H9 (cell line): ENCODE measurements around the gene LETM1. TPM values are rescaled to one million over a fixed set of nuclear protein-coding genes. Genes with fewer than 3 reads are reported as not detected.

Experiments used
- DNase-seq: peaks from one replicate; pipeline ENCODE4 v3.0.0-alpha.2; 2017
- H2AFZ ChIP-seq: one replicate; pipeline ENCODE4 v1.6.1; 2013; ENCODE audit warnings: mild to moderate bottlenecking, low read length, control low read depth, moderate library complexity
- H2AK5ac ChIP-seq: 2 replicates; pipeline ENCODE4 v1.6.1; 2013; ENCODE audit warnings: low read length, control low read depth, mixed read lengths; ENCODE audit not compliant: insufficient read length
- H2BK120ac ChIP-seq: one replicate; pipeline ENCODE4 v1.6.1; 2013; ENCODE audit warnings: low read depth, mild to moderate bottlenecking, low read length, control low read depth, inconsistent platforms; ENCODE audit not compliant: poor library complexity, severe bottlenecking
- H2BK12ac ChIP-seq: 2 replicates; pipeline ENCODE4 v1.6.1; 2013; ENCODE audit warnings: low read length, control low read depth, mixed read lengths, low read depth; ENCODE audit not compliant: insufficient read length
- H2BK15ac ChIP-seq: 2 replicates; pipeline ENCODE4 v1.6.1; 2013; ENCODE audit warnings: low read depth, low read length, control low read depth
- H2BK20ac ChIP-seq: one replicate; pipeline ENCODE4 v1.6.1; 2013; ENCODE audit warnings: low read depth, mild to moderate bottlenecking, low read length, control low read depth, inconsistent platforms; ENCODE audit not compliant: poor library complexity, severe bottlenecking
- H2BK5ac ChIP-seq: 2 replicates; pipeline ENCODE4 v1.6.1; 2013; ENCODE audit warnings: low read length, control low read depth, mixed read lengths; ENCODE audit not compliant: insufficient read length
- H3K14ac ChIP-seq: 2 replicates; pipeline ENCODE4 v1.6.1; 2013; ENCODE audit warnings: low read length, control low read depth; ENCODE audit not compliant: insufficient read depth
- H3K18ac ChIP-seq: 2 replicates; pipeline ENCODE4 v1.6.1; 2013; ENCODE audit warnings: low read depth, mild to moderate bottlenecking, mixed read lengths, low read length, control low read depth; ENCODE audit not compliant: insufficient read length
- H3K23ac ChIP-seq: 2 replicates; pipeline ENCODE4 v1.6.1; 2013; ENCODE audit warnings: low read length, control low read depth, mixed read lengths, low read depth; ENCODE audit not compliant: insufficient read length
- H3K23me2 ChIP-seq: 2 replicates; pipeline ENCODE4 v1.6.1; 2013; ENCODE audit warnings: low read depth, mild to moderate bottlenecking, mixed read lengths, low read length, control low read depth; ENCODE audit not compliant: insufficient read length, poor library complexity, severe bottlenecking
- H3K27ac ChIP-seq: 2 replicates; pipeline ENCODE4 v1.5.1; 2013; ENCODE audit warnings: low read length, control low read depth, mixed read lengths, low read depth; ENCODE audit not compliant: insufficient read length
- H3K27me3 ChIP-seq: 2 replicates; pipeline ENCODE4 v1.6.1; 2013; ENCODE audit warnings: low read length, control low read depth, inconsistent platforms; ENCODE audit not compliant: insufficient read depth
- H3K4ac ChIP-seq: 2 replicates; pipeline ENCODE4 v1.6.1; 2013; ENCODE audit warnings: low read depth, mild to moderate bottlenecking, control low read depth, inconsistent platforms, low read length, moderate library complexity
- H3K4me1 ChIP-seq: 2 replicates; pipeline ENCODE4 v1.6.1; 2013; ENCODE audit warnings: low read length, control low read depth, inconsistent platforms; ENCODE audit not compliant: insufficient read depth
- H3K4me2 ChIP-seq: 2 replicates; pipeline ENCODE4 v1.6.1; 2013; ENCODE audit warnings: low read length, control low read depth, mixed read lengths; ENCODE audit not compliant: insufficient read length, insufficient read depth
- H3K56ac ChIP-seq: 2 replicates; pipeline ENCODE4 v1.6.1; 2013; ENCODE audit warnings: low read depth, mild to moderate bottlenecking, mixed read lengths, low read length, control low read depth; ENCODE audit not compliant: insufficient read length
- H3K79me1 ChIP-seq: 2 replicates; pipeline ENCODE4 v1.6.1; 2013; ENCODE audit warnings: low read depth, mild to moderate bottlenecking, moderate library complexity, low read length, control low read depth, inconsistent platforms; ENCODE audit not compliant: insufficient read depth, poor library complexity, severe bottlenecking
- H3K79me2 ChIP-seq: 2 replicates; pipeline ENCODE4 v1.6.1; 2013; ENCODE audit warnings: low read length, control low read depth, inconsistent platforms; ENCODE audit not compliant: insufficient read depth
- H3K9ac ChIP-seq: 2 replicates; pipeline ENCODE4 v1.6.1; 2013; ENCODE audit warnings: low read length, control low read depth, mixed read lengths; ENCODE audit not compliant: insufficient read length; ENCODE audit errors: extremely low read depth
- H3K9me3 ChIP-seq: one replicate; pipeline ENCODE4 v1.6.1; 2013; ENCODE audit warnings: low read depth, low read length, inconsistent platforms; ENCODE audit not compliant: control insufficient read depth
- H3T11ph ChIP-seq: one replicate; pipeline ENCODE4 v1.6.1; 2013; ENCODE audit warnings: mild to moderate bottlenecking, low read length, control low read depth, inconsistent platforms
- H4K20me1 ChIP-seq: one replicate; pipeline ENCODE4 v1.6.1; 2013; ENCODE audit not compliant: control insufficient read depth, insufficient read length, insufficient read depth
- H4K5ac ChIP-seq: 2 replicates; pipeline ENCODE4 v1.6.1; 2013; ENCODE audit warnings: low read depth, mild to moderate bottlenecking, mixed read lengths, low read length, control low read depth; ENCODE audit not compliant: insufficient read length
- H4K8ac ChIP-seq: replicated peaks from 2 replicates; pipeline ENCODE4 v1.6.1; 2013; ENCODE audit warnings: low read length, control low read depth, mixed read lengths, low read depth; ENCODE audit not compliant: insufficient read length
- H4K91ac ChIP-seq: 2 replicates; pipeline ENCODE4 v1.6.1; 2013; ENCODE audit warnings: low read depth, mild to moderate bottlenecking, moderate library complexity, mixed read lengths, low read length, control low read depth; ENCODE audit not compliant: insufficient read length
- H3K27ac Mint-ChIP-seq, 3 experiments: 2 replicates in 2 of 3; 3 replicates in 1 of 3; pipeline ENCODE4 v1.8.0; 2020 to 2021; ENCODE audit warnings: mixed read lengths in 3 of 3, mild to moderate bottlenecking in 1 of 3, moderate library complexity in 1 of 3
- H3K27me3 Mint-ChIP-seq: 2 replicates; pipeline ENCODE4 v1.8.0; 2021; ENCODE audit warnings: low read depth, mild to moderate bottlenecking, moderate library complexity, mixed read lengths
- H3K36me3 Mint-ChIP-seq, 3 experiments: 2 replicates in 2 of 3; 3 replicates in 1 of 3; pipeline ENCODE4 v1.8.0; 2020 to 2021; ENCODE audit warnings: low read depth in 3 of 3, mixed read lengths in 3 of 3; ENCODE audit not compliant: insufficient read depth in 1 of 3
- H3K4me1 Mint-ChIP-seq, 2 experiments: 2 replicates each; pipeline ENCODE4 v1.8.0; 2020; ENCODE audit warnings: mixed read lengths in 2 of 2
- H3K4me3 Mint-ChIP-seq, 2 experiments: 2 replicates in 1 of 2; 3 replicates in 1 of 2; pipeline ENCODE4 v1.8.0; 2020 to 2021; ENCODE audit warnings: mild to moderate bottlenecking in 2 of 2, mixed read lengths in 2 of 2, moderate library complexity in 1 of 2
- H3K9me3 Mint-ChIP-seq, 2 experiments: 2 replicates in 1 of 2; 3 replicates in 1 of 2; pipeline ENCODE4 v1.8.0; 2020; ENCODE audit warnings: mild to moderate bottlenecking in 2 of 2, mixed read lengths in 2 of 2, moderate library complexity in 1 of 2
- WGBS: extraction: QIAGEN DNeasy Blood & Tissue Kit; methylation state at CpG from one replicate; pipeline ENCODE4 v1.1.7; 2013; ENCODE audit warnings: missing lambda C conversion rate, low lambda C conversion rate, mixed read lengths; ENCODE audit not compliant: insufficient read length; ENCODE audit errors: extremely low coverage; 5-methylcytosine and 5-hydroxymethylcytosine counted together
- total RNA-seq: library from RNA; stranded (reverse); gene quantifications from 2 replicates; pipeline ENCODE4 v1.2.1, GENCODE V29; 2021
- TF ChIP-seq, protein P1 (sequence below): fragments of 200-600 bp; sonication (generic); conservative IDR thresholded peaks from 3 replicates; pipeline ENCODE4 v1.8.0; 2021; ENCODE audit warnings: antibody characterized with exemption, mild to moderate bottlenecking

The LETM1 gene
- total RNA-seq, 1 experiment from 2014 or later: 43.4 TPM

GRCh38 chr4:1765409-1766072, 90.4 kb downstream of the LETM1 start:
- no peak overlapping the region for H3K9ac ChIP-seq
- H4K8ac ChIP-seq: no peak overlapping the region
- no peaks in the 10 kb centered on the region for H3K9me3 Mint-ChIP-seq
- no peak for DNase-seq
- no peak overlapping the region for H2AFZ ChIP-seq
- WGBS: no CpG with 5 or more reads among the region's 10 CpGs
- peaks cover 13 to 25% of the 10 kb centered on the region in 2 experiments for H3K4me1 Mint-ChIP-seq
- H3K4me1 ChIP-seq: no peaks in the 10 kb centered on the region; the same call in 1 of the 2 replicates
- no peak overlapping the region for H3K4ac ChIP-seq
- H4K91ac ChIP-seq: no peak overlapping the region
- H3K4me3 Mint-ChIP-seq: no peak overlapping the region
- H3K9me3 ChIP-seq: no peaks in the 10 kb centered on the region
- no peak overlapping the region for H3T11ph ChIP-seq
- no peaks in the 10 kb centered on the region for H3K79me2 ChIP-seq
- H3K36me3 Mint-ChIP-seq: no peaks in the 10 kb centered on the region
- H2BK5ac ChIP-seq: no peak overlapping the region
- no peak overlapping the region for H2BK20ac ChIP-seq
- no peaks in the 10 kb centered on the region for H4K20me1 ChIP-seq
- H3K27ac ChIP-seq: no peak overlapping the region
- H3K56ac ChIP-seq: no peak overlapping the region
- H2BK120ac ChIP-seq: no peak overlapping the region
- H3K79me1 ChIP-seq: no peaks in the 10 kb centered on the region
- H3K27ac Mint-ChIP-seq: no peak overlapping the region; a peak in 2 of 7 replicates
- no peaks in the 10 kb centered on the region for H3K27me3 ChIP-seq
- H2BK15ac ChIP-seq: no peak overlapping the region
- H4K5ac ChIP-seq: no peak overlapping the region
- no peak overlapping the region for H3K4me2 ChIP-seq
- no peak overlapping the region for H2AK5ac ChIP-seq
- H3K23ac ChIP-seq: no peak overlapping the region
- H3K14ac ChIP-seq: no peak overlapping the region
- H3K23me2 ChIP-seq: peaks cover 3% of the 10 kb centered on the region
- no peak overlapping the region for H3K18ac ChIP-seq
- no peak overlapping the region for H2BK12ac ChIP-seq
- TF ChIP-seq, protein P1, sequence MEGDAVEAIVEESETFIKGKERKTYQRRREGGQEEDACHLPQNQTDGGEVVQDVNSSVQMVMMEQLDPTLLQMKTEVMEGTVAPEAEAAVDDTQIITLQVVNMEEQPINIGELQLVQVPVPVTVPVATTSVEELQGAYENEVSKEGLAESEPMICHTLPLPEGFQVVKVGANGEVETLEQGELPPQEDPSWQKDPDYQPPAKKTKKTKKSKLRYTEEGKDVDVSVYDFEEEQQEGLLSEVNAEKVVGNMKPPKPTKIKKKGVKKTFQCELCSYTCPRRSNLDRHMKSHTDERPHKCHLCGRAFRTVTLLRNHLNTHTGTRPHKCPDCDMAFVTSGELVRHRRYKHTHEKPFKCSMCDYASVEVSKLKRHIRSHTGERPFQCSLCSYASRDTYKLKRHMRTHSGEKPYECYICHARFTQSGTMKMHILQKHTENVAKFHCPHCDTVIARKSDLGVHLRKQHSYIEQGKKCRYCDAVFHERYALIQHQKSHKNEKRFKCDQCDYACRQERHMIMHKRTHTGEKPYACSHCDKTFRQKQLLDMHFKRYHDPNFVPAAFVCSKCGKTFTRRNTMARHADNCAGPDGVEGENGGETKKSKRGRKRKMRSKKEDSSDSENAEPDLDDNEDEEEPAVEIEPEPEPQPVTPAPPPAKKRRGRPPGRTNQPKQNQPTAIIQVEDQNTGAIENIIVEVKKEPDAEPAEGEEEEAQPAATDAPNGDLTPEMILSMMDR: no peak
- H3K27me3 Mint-ChIP-seq: peaks cover 15% of the 10 kb centered on the region
